Measurements from ENCODE around the gene POC1B.

The POC1B gene

DNA sequence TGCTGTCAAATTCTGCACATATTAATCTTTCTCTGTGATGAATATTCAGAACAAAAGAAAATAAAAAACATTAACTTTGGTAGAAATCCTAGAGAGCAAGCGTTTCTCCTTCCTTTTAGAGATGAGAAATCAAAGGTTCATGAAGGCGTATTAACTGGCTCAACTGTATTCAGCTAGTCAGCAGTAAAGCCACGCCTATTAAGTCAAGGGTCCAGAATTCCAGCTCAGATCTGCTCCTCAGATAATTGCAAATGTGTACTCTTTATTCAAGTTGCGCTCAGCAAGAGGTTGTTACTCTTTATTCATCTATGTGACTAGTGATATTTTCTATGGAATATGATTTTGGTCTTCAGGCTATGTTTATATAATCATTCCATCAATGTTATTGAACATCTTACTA is 13.1 kb upstream of the POC1B start:
- no peak for DNase-seq

DNA sequence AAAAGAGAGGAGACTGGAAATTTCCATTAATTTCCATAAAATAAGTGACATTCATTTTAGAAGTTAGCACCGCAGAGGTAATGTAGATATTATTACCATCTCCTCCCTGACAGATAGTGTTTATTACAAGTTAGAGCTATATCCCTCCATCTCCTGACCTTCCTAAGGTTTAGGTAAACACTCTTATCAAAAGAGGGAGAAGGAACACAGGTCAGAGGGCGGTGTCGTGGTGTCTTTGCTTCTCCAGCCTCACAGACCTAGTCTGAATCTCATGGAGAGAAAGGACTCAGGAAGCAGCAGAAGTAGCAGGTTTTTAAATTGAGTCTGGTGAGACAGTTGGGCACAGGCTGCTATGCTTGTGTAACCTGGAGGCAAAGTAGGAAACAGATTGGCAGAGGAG is 11.5 kb upstream of the POC1B start:
- DNase-seq = no peak

DNA sequence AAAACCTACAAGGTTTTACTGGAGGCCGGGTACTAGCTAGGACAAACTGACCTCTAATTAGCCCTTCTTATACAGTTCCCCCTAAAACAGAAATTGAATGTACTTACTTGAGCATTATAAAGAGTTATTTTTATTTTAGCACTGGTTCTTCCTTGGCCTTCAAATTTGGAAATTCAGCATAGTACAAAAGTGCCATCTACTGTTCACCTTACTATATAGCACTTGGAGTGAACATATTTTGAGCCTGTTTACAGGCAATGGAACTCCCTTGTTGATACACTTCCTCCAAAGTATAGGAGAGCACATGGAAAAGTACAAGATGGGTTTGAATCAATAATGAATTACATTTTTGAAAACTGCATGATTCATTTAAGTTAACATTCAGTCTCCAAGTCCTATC is 3.9 kb upstream of the POC1B start:
- peak; percentile 72 for DNase-seq

GRCh38 chr12:89528434-89528833 is 2.6 kb upstream of the POC1B start:
- DNase-seq = no peak

- peak; percentile 57 for DNase-seq
These were observed 483 bp downstream of the POC1B start for GRCh38 chr12:89525305-89525823.

DNA sequence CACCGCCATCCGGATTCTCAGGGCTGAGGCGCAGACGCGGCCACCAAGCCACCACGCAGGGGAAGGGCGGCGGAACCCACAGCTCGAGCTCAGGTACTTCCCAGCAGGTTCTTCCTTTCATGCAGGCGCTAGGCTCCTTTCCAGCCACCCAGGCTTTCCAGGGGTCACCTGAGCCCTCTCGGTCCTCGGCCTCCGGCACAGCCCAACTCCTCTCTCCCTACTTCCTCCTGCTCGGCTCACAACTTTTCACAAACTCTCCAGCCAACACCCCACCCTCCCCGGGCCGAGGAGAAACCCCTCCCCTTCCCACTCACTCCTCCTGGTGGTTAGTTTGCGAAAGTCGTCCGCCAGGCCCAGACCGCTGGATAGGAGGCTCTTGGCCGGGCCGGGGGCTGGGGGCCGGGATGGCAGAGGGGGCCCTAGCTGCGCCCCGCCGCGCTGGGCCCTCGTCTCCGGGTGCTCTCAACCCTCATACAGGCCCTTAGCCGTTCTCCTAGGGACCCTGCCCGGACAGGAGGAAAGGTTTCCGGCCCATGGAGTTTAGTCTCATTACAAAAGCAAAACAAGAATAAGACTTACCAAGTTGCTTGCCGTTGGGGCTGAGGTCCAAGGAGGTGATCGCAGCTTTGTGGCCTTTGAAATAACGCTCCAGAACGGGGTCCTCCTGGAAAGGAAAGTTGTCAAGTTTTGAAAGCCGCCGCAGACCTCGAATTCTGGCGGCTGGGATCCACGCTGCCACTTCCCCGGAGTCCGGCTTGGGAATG is 1.1 kb downstream of the POC1B start, which contains the start of gene GALNT4:
Gene GALNT4, minus strand, starts transcription at position 256 of the 764 bp plus-strand sequence. Its CDS starts 247 bp downstream, at position 9.
- peak; percentile 82 for DNase-seq

- DNase-seq = no peak
These were observed 1.9 kb downstream of the POC1B start for GRCh38 chr12:89523843-89524540.

DNA sequence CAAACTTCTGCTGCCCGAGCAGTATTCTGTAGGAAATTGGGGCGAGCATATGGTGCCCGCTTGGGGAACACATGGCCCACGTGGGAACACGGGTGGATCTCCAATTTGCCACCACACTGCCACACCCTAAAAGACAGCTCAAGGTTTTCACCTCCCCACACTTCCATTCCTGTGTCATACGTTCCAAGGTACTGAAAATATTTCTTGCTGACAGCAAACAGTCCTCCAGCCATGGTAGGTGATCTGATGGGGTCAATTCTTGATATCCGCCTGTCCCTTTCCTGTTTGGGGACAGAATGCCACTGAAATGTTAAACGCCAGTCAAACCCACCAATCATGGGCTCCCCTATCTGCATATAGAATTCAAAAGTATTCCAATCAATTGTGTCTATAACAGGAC is 2.5 kb downstream of the POC1B start:
- no peak for DNase-seq

DNA sequence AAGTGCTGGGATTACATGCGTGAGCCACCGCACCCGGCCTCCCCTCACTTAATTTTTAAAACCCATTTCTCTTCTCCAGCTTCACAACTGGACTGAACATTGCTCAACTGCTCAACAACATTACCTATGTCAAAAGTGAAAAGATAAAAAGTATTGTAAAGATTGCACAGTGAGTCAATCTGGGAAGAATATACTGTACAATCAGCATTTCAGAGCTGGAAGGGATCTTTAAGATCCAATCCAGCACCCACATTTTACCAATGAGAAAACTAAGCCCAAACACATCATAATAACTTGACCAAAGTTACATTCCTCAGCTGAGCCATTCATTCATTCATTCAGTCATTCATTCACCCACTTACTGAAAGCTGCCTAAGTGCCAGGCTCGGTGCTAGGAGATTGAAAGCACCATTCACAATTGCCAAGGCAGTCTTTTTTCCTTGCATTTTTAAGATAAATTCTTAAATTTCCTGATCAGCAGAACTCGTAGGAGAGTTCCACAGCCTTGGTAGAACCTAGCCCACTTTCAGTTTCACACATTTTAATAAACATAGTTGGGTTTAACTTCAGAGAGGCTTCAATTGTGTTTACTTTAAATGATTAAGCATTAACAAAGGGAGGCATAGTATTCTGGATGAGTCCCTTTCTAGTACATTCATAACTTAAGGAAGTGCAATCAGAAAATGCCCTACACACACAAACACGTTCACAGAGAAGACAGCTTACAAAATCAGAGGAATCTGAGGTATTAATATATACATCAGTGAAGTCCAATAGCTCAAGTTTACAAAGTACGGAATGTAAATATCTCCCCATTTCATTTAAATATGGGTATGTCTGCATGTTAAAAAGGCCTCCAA is 4.3 kb downstream of the POC1B start:
- DNase-seq = no peak

DNA sequence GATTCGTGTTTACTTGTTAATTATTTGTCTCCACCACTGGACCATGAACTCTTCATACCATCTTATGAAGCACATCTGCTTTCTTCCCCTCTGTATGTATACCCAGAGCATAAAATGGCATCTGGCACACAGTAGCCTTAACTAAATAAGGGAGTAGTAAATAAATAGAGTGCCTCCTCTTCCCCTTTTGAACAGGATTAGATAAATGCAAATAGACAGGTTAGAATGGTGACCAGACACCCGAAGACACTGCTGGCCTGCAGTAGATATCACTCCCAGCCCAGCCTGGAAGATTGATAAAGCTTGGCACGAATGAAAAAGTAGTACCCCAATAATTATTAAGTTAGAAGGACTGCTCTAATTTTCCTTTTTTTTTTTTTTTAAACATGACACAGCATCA is 8.1 kb downstream of the POC1B start:
- no peak for DNase-seq

DNA sequence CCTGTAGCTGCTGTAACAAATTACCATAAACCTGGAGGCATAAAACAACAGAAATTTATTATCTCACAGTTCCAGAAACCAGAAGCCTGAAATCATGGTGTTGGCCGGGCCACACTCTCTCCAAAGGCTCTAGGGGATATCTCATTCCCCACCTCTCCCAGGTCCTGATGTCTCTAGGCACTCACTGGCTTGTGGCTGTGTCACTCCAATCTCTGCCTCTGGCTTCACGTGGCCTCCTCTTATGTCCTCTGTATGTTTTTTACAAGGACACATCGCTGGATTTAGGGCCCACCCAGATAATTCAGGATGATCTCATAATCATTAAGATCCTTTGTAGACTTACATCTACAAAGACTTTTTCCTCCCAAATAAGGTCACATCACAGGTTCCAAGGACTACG is 9.2 kb downstream of the POC1B start:
- DNase-seq = no peak

DNA sequence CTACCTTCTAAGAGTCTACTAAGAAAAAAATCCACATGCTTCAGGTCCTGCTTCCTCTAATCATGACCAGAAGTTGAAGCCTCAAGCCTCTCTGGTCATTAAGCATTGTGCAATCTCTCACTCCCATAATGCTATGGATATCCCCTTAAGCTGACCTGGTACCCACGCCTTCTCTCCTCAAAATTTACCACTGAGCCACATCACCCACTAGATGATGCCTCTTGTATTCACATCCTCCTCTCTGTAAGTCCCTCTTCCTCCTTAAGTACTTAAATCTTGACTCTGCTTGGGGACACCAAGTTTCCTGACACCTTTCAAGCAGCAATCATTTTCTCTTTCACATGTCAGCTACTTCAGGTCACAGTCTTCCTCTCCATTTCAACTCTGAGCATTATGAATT is 11.1 kb downstream of the POC1B start:
- DNase-seq = no peak

GRCh38 chr12:89513544-89513943 is 12.3 kb downstream of the POC1B start:
- DNase-seq = no peak

DNA sequence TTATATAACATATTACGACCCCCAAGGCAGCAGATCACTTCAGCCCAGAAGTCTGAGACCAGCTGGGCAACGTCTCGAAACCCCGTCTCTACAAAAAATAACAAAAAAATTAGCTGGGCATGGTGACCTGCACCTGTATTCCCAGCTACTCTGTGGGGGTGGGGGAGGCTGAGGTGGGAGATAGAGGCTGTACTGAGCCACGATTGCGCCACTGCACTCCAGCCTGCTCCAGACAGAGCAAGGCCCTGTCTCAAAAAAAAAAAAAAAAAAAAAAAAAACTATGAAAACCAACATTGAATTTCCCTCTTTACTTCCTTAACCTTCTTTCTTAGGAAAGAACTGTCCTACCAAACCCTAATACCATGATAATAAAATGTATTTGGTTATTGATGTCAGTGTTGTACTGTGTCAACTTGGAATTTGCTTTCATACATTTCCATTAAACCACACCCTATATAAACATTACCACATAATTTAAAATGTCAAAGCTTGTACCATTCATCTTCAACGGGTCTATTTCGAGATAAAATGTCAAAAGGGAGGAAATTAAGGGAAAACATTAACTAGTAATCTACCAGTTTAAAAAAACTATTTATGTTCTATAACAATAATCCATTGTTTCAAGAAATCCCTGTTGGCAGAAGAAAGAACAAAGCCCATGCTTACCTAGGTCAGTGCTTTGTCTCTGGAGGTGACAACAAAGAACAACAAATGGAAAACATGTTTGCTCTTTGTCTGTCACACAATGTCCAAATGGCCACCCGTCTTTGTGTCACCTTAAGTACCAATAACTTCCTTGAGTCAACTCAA is 18.6 kb downstream of the POC1B start:
- DNase-seq = no peak

GRCh38 chr12:89506050-89506449 is 19.8 kb downstream of the POC1B start:
- DNase-seq = no peak

GRCh38 chr12:89504560-89505346 is 21.1 kb downstream of the POC1B start:
- no peak for DNase-seq

GRCh38 chr12:89501793-89502192 is 24.1 kb downstream of the POC1B start:
- DNase-seq = no peak

DNA sequence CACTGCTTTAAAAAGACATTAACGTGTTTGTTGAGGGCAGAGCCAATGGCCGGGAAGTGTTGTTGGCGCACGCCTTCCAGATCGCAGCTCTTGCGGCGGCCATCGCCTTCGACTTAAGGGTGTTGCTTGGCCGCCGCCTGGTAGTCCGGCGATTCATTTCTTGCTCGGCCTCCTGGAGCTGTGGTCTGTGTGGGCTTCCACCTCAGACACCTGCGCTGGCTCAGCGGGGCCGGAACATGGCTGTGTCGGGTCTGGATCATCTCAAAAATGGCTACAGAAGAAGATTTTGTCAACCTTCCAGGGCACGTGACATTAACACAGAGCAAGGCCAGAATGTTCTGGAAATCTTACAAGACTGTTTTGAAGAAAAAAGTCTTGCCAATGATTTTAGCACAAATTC is 26.0 kb downstream of the POC1B start:
- no peak for DNase-seq

DNA sequence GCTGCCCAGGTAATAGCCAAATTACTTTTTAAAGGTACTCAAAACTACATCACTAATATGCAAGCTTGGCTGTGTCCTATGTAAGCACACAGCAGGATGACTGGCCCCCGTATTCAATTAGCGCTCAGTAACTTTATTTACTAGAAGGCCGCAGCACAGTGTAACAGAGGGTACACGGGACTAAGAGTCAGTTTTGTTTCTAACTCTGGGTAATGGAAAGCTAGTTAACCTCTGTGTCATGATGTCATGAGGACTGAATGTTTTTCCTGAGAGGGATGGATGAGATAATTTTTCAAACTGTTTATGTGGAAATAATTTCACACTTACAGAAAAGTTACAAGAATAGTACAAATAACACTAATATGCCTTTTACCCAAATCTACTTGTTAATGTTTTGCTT is 28.4 kb downstream of the POC1B start:
- no peak for DNase-seq

GRCh38 chr12:89497005-89497404 is 28.8 kb downstream of the POC1B start:
- no peak for DNase-seq

DNA sequence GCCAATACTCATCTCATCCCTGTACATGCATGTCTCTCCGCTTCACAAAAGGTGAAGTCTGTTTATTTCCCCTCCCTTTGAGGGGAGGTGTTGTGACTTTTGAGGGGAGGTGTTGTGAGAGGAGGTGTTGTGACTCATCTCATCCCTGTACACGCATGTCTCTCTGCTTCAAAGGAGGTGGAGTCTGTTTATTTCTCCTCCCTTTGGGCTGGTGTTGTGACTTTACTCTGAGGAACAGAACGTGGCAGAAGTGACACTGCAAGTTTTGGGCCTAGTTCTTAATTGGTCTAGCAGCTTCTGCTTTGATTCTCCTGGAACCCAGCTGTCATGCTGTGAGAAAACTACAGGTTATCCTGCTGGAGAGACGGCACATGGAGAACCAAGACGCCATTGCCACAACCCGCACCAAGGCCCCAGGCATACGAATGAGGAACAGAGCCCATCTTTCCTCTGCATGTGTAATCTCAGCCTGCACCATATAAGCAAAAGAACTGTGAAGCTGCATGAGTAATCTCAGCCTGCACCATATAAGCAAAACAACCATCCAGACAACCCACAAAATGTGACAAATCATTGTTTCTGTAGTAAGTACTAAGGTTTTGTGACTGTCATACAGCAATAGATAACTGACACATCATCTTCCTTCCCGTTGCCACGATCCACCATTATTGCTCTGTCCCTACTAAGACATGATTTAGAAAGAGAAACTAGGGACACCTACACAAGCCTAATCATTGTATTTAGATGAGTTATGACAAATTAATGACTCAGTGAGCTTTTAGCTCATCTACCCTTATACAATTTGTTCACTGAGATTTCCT is 31.2 kb downstream of the POC1B start:
- DNase-seq = peak; percentile 19

All from CD4-positive, alpha-beta T cell treated with Interleukin-21 for 1 hour (primary cell).